Activated CD4-positive, alpha-beta memory T cell treated with anti-CD3 and anti-CD28 coated beads for 36 hours (primary cell): ENCODE data around the gene CXCR6. TPM values are rescaled to one million over a fixed set of nuclear protein-coding genes. Genes with fewer than 3 reads are reported as not detected.

Experiments used
- CTCF ChIA-PET: fragments of 350-600 bp; sonication (Branson Sonifier 250); formaldehyde crosslinking; loops from one replicate; lab custom pipeline; 2021; ENCODE audit warnings: antibody characterized with exemption, inconsistent platforms; lab: Charles Lee
- POLR2A ChIA-PET: fragments of 350-600 bp; sonication (Branson Sonifier 250); formaldehyde crosslinking; loops from one replicate; lab custom pipeline; 2021; ENCODE audit warnings: antibody characterized with exemption; lab: Charles Lee
- DNase-seq: peaks from one replicate; pipeline ENCODE4 v3.0.0-alpha.2; 2020
- H3K27ac Mint-ChIP-seq: one replicate; pipeline ENCODE4 v1.8.0; 2021; ENCODE audit warnings: mixed read lengths
- H3K27me3 Mint-ChIP-seq: one replicate; pipeline ENCODE4 v1.8.0; 2021; ENCODE audit warnings: mixed read lengths
- H3K36me3 Mint-ChIP-seq: one replicate; pipeline ENCODE4 v1.8.0; 2021; ENCODE audit warnings: mixed read lengths
- H3K4me1 Mint-ChIP-seq: one replicate; pipeline ENCODE4 v1.8.0; 2021; ENCODE audit warnings: low read depth, mixed read lengths
- H3K4me3 Mint-ChIP-seq: one replicate; pipeline ENCODE4 v1.8.0; 2021; ENCODE audit warnings: mild to moderate bottlenecking, mixed read lengths
- H3K9me3 Mint-ChIP-seq: one replicate; pipeline ENCODE4 v1.8.0; 2021; ENCODE audit warnings: mixed read lengths
- intact Hi-C: fragments of 100-400 bp; cut with micrococcal nuclease; formaldehyde crosslinking; loops from one replicate; pipeline ENCODE4 v1.15.1; 2023
- total RNA-seq, 2 experiments: library from RNA; stranded (reverse); gene quantifications; one replicate each; pipeline ENCODE4 v1.2.3, GENCODE V29; 2021

CXCR6 gene
- total RNA-seq, 2 experiments from 2014 or later = 4.0 TPM

- no peak overlapping the region for H3K27ac Mint-ChIP-seq
- DNase-seq = no peak
- ChIA-PET POLR2A (no interaction called here), CTCF (interaction anchor here (1.1 to 19.0 kb wide), 17 partner anchors 11 to 437 kb away, joined by 3 to 445 read pairs (median 11); partner anchors contain the start of gene CCR5)
- peaks cover 3% of the 10 kb centered on the region for H3K27me3 Mint-ChIP-seq
- peaks cover 43% of the 10 kb centered on the region for H3K4me1 Mint-ChIP-seq
- no peak overlapping the region for H3K4me3 Mint-ChIP-seq
- intact Hi-C loops = loop anchor here (10.0 kb wide), 2 partner anchors 275 to 355 kb away; no protein-coding TSS in a partner anchor
- peaks cover 40% of the 10 kb centered on the region for H3K36me3 Mint-ChIP-seq
- no peaks in the 10 kb centered on the region for H3K9me3 Mint-ChIP-seq
Observed at GRCh38 chr3:45940004-45940780, 3.1 kb upstream of the CXCR6 start.

GRCh38 chr3:45940781-45941365 is 2.4 kb upstream of the CXCR6 start:
- CTCF ChIA-PET = interaction anchor here (1.3 to 19.0 kb wide), 7 partner anchors 11 to 437 kb away, joined by 3 to 445 read pairs (median 21); partner anchors contain the start of gene CCR5
- Mint-ChIP-seq H3K27me3 (peaks cover 5% of the 10 kb centered on the region), H3K9me3 (no peaks in the 10 kb centered on the region), H3K4me1 (peaks cover 49% of the 10 kb centered on the region), H3K27ac (no peak overlapping the region), H3K4me3 (no peak overlapping the region), H3K36me3 (peaks cover 41% of the 10 kb centered on the region)
- no peak for DNase-seq
- POLR2A ChIA-PET = interaction anchor here (0.6 to 1.3 kb wide), 2 partner anchors 34 to 919 kb away, joined by 3 read pairs; no protein-coding TSS in a partner anchor
- intact Hi-C loops = loop anchor here (10.0 kb wide), 2 partner anchors 276 to 354 kb away; no protein-coding TSS in a partner anchor

GRCh38 chr3:45942051-45942825 is 1.0 kb upstream of the CXCR6 start:
- CTCF ChIA-PET = interaction anchor here (1.0 to 19.0 kb wide), 11 partner anchors 11 to 426 kb away, joined by 3 to 445 read pairs (median 5); no protein-coding TSS in a partner anchor

DNA sequence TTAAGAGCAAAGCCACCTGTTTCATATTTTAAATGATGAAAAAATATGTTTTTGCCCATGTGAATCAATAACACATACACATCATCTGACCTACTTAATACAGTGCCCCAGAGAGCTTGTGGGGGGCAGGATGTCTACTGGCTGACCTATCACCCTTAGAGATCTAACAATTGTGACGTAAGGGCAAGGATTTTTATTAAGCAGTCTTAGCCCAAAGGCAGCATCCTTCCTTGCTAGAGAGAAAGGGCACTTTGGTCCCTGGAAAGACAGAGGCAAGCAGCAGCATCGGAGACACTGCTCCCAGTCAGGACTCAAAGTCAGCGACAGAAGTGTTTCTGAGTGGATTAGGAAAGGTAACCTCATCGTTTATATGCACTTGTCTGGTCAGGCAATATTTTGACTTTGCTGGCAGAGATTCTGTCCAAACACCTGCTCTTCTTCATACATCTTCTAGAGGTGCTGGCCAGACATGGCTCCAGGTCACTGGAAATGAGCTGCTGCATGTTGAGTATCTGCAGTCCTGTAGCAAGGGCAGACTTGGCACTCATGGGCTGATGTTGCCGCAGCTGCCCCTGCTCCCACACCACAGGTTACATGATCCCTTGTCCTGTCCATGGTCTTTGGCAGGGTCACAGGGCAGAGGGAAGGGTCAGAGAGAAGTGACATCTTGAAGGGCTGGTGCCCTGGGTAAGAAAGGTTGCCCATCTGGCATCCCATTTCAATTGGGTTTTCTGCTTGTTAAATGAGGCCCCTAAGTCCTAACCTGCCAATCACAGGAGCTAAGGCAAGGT is 1.8 kb downstream of the CXCR6 start:
- Mint-ChIP-seq H3K4me1 (peaks cover 60% of the 10 kb centered on the region), H3K27ac (peak overlapping the region; percentile 14), H3K36me3 (peaks cover 64% of the 10 kb centered on the region), H3K9me3 (no peaks in the 10 kb centered on the region), H3K27me3 (peaks cover 6% of the 10 kb centered on the region), H3K4me3 (peak overlapping the region; percentile 21)
- ChIA-PET CTCF (interaction anchor here (0.7 to 19.0 kb wide), 5 partner anchors 19 to 433 kb away, joined by 3 to 445 read pairs (median 8); no protein-coding TSS in a partner anchor), POLR2A (interaction anchor here (0.5 to 2.6 kb wide), 3 partner anchors 19 to 124 kb away, joined by 3 to 13 read pairs (median 10); partner anchors contain the start of gene FYCO1)
- no peak for DNase-seq
- intact Hi-C loops = loop anchor here (10.0 kb wide), 2 partner anchors 280 to 350 kb away; no protein-coding TSS in a partner anchor

More at GRCh38 chr3:45942051-45942825, 1.0 kb upstream of the CXCR6 start:
- intact Hi-C loops = loop anchor here (2.0 to 10.0 kb wide), 3 partner anchors 39 to 353 kb away; no protein-coding TSS in a partner anchor
- Mint-ChIP-seq H3K4me1 (peaks cover 61% of the 10 kb centered on the region), H3K9me3 (no peaks in the 10 kb centered on the region), H3K36me3 (peaks cover 46% of the 10 kb centered on the region), H3K4me3 (no peak overlapping the region), H3K27ac (peak overlapping the region; percentile 39), H3K27me3 (peaks cover 6% of the 10 kb centered on the region)
- POLR2A ChIA-PET = interaction anchor here (1.0 to 2.6 kb wide), 5 partner anchors 33 to 427 kb away, joined by 3 to 13 read pairs (median 5); partner anchors contain the start of genes CCR5 and FYCO1
- no peak for DNase-seq

DNA sequence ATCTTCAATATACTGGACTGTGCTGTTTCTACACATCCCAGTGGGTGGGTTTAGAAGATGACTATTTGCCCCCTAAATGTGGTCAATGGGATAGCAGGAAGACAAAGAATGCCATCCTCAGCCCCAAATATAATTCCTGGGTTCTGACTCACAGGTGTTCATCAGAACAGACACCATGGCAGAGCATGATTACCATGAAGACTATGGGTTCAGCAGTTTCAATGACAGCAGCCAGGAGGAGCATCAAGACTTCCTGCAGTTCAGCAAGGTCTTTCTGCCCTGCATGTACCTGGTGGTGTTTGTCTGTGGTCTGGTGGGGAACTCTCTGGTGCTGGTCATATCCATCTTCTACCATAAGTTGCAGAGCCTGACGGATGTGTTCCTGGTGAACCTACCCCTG is 3.0 kb downstream of the CXCR6 start:
- no peak for DNase-seq
- no peaks in the 10 kb centered on the region for H3K9me3 Mint-ChIP-seq
- H3K4me1 Mint-ChIP-seq = peaks cover 71% of the 10 kb centered on the region
- peaks cover 5% of the 10 kb centered on the region for H3K27me3 Mint-ChIP-seq
- peak overlapping the region; percentile 55 for H3K27ac Mint-ChIP-seq
- ChIA-PET POLR2A (no interaction called here), CTCF (interaction anchor here (1.6 to 19.0 kb wide), 2 partner anchors 16 to 130 kb away, joined by 4 to 445 read pairs; no protein-coding TSS in a partner anchor)
- no peak overlapping the region for H3K4me3 Mint-ChIP-seq
- intact Hi-C loops = loop anchor here (10.0 kb wide), 2 partner anchors 282 to 348 kb away; no protein-coding TSS in a partner anchor
- H3K36me3 Mint-ChIP-seq = peaks cover 57% of the 10 kb centered on the region

DNA sequence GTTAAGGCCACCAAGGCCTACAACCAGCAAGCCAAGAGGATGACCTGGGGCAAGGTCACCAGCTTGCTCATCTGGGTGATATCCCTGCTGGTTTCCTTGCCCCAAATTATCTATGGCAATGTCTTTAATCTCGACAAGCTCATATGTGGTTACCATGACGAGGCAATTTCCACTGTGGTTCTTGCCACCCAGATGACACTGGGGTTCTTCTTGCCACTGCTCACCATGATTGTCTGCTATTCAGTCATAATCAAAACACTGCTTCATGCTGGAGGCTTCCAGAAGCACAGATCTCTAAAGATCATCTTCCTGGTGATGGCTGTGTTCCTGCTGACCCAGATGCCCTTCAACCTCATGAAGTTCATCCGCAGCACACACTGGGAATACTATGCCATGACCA is 3.6 kb downstream of the CXCR6 start:
- peaks cover 75% of the 10 kb centered on the region for H3K4me1 Mint-ChIP-seq
- peak overlapping the region; percentile 55 for H3K27ac Mint-ChIP-seq
- CTCF ChIA-PET = interaction anchor here (1.6 to 19.0 kb wide), 2 partner anchors 15 to 130 kb away, joined by 4 to 445 read pairs; no protein-coding TSS in a partner anchor

GRCh38 chr3:45947361-45947760 is 4.1 kb downstream of the CXCR6 start:
- Mint-ChIP-seq H3K27ac (peak overlapping the region; percentile 42), H3K4me1 (peaks cover 72% of the 10 kb centered on the region)
- intact Hi-C loops = loop anchor here (10.0 kb wide), 2 partner anchors 283 to 347 kb away; no protein-coding TSS in a partner anchor

More for the DNA sequence above, 3.6 kb downstream of the CXCR6 start:
- no peak overlapping the region for H3K4me3 Mint-ChIP-seq
- peak; percentile 46 for DNase-seq
- intact Hi-C loops = loop anchor here (10.0 kb wide), 2 partner anchors 282 to 348 kb away; no protein-coding TSS in a partner anchor
- H3K36me3 Mint-ChIP-seq = peaks cover 62% of the 10 kb centered on the region
- POLR2A ChIA-PET = no interaction called here
- H3K27me3 Mint-ChIP-seq = peaks cover 5% of the 10 kb centered on the region
- H3K9me3 Mint-ChIP-seq = no peaks in the 10 kb centered on the region

GRCh38 chr3:45948311-45948781 is 5.1 kb downstream of the CXCR6 start:
- Mint-ChIP-seq H3K4me1 (peaks cover 65% of the 10 kb centered on the region), H3K4me3 (no peak overlapping the region), H3K27ac (peak overlapping the region; percentile 21), H3K27me3 (peaks cover 5% of the 10 kb centered on the region), H3K9me3 (no peaks in the 10 kb centered on the region), H3K36me3 (peaks cover 74% of the 10 kb centered on the region)
- CTCF ChIA-PET = interaction anchor here (0.6 to 19.0 kb wide), 3 partner anchors 14 to 128 kb away, joined by 3 to 445 read pairs (median 3); no protein-coding TSS in a partner anchor
- POLR2A ChIA-PET = interaction anchor here (1.1 kb wide), 1 partner anchor 14 kb away, joined by 3 read pairs; no protein-coding TSS in a partner anchor
- intact Hi-C loops = loop anchor here (10.0 kb wide), 2 partner anchors 284 to 346 kb away; no protein-coding TSS in a partner anchor
- DNase-seq = no peak

More at GRCh38 chr3:45947361-45947760, 4.1 kb downstream of the CXCR6 start:
- H3K9me3 Mint-ChIP-seq = no peaks in the 10 kb centered on the region
- no peak overlapping the region for H3K4me3 Mint-ChIP-seq
- peaks cover 5% of the 10 kb centered on the region for H3K27me3 Mint-ChIP-seq
- H3K36me3 Mint-ChIP-seq = peaks cover 65% of the 10 kb centered on the region
- DNase-seq = no peak
- ChIA-PET CTCF (interaction anchor here (1.6 to 19.0 kb wide), 2 partner anchors 15 to 129 kb away, joined by 4 to 445 read pairs; no protein-coding TSS in a partner anchor), POLR2A (no interaction called here)

DNA sequence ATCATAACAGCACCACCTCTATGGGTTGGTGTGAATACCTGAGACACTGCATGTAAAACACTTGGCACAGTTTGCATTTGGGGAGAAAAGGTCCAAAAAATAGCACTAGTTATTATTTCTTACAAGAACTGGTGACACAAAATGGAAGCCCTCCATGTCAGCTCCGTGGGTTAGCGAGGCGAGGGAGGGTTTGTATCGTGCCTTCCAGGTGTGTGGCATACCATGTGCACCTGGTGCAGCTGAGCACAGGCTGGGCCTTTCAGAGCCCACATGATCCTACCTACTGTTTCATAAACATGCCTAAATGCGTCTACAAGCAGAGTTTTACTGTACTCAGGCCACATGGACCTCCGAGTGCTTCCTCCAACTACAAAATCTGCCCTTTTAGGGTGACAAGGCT is 5.6 kb downstream of the CXCR6 start:
- CTCF ChIA-PET = interaction anchor here (19.0 kb wide), 1 partner anchor 128 kb away, joined by 445 read pairs; no protein-coding TSS in a partner anchor
- no peak overlapping the region for H3K4me3 Mint-ChIP-seq
- H3K27ac Mint-ChIP-seq = peak overlapping the region; percentile 77
- H3K9me3 Mint-ChIP-seq = no peaks in the 10 kb centered on the region
- peaks cover 5% of the 10 kb centered on the region for H3K27me3 Mint-ChIP-seq
- POLR2A ChIA-PET = interaction anchor here (1.1 kb wide), 1 partner anchor 13 kb away, joined by 3 read pairs; no protein-coding TSS in a partner anchor
- no peak for DNase-seq
- H3K4me1 Mint-ChIP-seq = peaks cover 62% of the 10 kb centered on the region
- intact Hi-C loops = loop anchor here (10.0 kb wide), 2 partner anchors 284 to 346 kb away; no protein-coding TSS in a partner anchor
- H3K36me3 Mint-ChIP-seq = peaks cover 80% of the 10 kb centered on the region

GRCh38 chr3:45949432-45949831 is 6.2 kb downstream of the CXCR6 start:
- DNase-seq = no peak
- Mint-ChIP-seq H3K27ac (peak overlapping the region; percentile 77), H3K36me3 (peaks cover 85% of the 10 kb centered on the region), H3K4me3 (no peak overlapping the region), H3K4me1 (peaks cover 64% of the 10 kb centered on the region), H3K27me3 (peaks cover 5% of the 10 kb centered on the region), H3K9me3 (no peaks in the 10 kb centered on the region)
- intact Hi-C loops = loop anchor here (10.0 kb wide), 2 partner anchors 285 to 345 kb away; no protein-coding TSS in a partner anchor
- ChIA-PET POLR2A (interaction anchor here (1.1 kb wide), 1 partner anchor 12 kb away, joined by 3 read pairs; no protein-coding TSS in a partner anchor), CTCF (no interaction called here)
